GM21381 (cell line): ENCODE data around the gene SGSM2.

ENCODE experiments used
- ATAC-seq: cut with Tn5 transposase; IDR thresholded peaks from one replicate; pipeline ENCODE4 v1.9.1; 2021; ENCODE audit warnings: mild to moderate bottlenecking, moderate library complexity; ENCODE audit not compliant: unreplicated experiment

The SGSM2 gene

DNA sequence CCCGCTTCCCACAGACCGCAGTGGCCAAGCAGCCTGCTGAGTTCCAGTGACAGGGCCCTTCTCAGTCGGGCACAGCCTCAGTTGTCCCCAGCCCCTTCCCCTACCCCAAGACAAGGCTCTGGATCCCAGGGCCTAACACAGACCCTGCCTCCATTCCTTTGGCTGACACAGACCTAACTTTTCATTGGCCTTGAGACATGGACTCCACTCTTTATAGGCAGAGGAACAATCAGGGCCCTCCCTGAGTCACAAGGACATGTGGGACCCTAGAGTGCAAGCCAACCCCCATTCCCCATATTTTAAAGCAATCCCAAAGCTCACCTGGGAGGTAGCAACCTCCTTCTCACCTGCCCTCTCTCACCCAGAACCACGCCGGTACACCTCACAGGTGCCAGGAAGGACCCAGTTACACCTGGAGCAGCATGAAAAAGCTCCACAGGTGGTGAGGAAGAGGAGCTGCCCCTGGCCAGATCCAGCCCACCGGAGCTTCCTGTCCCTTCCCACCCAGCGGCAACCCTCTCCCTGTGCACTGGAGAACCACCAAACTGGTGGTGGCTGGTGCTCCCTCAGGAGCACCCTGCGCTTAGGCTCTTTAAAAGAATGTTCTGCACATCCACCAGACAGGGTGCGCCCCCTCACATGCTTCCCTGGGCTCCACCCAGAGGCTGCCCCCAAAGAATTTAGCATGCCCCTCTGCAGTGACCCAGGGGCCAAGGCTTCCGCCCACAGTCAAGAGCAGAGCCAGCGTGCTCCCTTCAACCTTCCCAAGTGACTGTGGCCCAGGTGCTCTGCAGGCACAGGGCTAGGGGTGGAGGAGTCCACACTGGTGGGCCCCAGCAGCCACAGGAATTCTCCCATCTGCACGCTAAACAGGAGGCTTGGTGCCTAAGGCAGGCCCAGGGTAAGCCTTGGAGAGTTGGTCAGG is 60.2 kb downstream of the SGSM2 start:
- ATAC-seq: no peak

DNA sequence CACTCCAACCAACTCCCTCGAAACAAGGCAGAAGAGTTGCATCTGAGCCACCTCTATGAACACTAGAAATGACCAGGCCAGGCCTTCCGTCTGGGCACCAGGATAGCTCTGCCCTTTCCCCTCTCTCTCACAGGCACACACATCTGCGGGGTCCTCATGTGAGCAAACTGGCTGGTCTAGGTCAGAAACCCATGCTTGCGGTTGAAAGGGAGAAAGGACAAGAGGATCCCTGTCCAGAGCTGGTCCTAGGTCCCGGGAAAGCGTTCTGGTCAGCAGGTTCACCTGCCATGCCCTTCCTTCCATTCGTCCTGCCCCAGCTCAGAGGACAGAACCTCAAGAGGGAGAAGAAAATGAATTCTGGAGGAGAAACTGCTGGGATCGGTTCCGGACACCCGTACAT is 60.9 kb downstream of the SGSM2 start:
- ATAC-seq: no peak

DNA sequence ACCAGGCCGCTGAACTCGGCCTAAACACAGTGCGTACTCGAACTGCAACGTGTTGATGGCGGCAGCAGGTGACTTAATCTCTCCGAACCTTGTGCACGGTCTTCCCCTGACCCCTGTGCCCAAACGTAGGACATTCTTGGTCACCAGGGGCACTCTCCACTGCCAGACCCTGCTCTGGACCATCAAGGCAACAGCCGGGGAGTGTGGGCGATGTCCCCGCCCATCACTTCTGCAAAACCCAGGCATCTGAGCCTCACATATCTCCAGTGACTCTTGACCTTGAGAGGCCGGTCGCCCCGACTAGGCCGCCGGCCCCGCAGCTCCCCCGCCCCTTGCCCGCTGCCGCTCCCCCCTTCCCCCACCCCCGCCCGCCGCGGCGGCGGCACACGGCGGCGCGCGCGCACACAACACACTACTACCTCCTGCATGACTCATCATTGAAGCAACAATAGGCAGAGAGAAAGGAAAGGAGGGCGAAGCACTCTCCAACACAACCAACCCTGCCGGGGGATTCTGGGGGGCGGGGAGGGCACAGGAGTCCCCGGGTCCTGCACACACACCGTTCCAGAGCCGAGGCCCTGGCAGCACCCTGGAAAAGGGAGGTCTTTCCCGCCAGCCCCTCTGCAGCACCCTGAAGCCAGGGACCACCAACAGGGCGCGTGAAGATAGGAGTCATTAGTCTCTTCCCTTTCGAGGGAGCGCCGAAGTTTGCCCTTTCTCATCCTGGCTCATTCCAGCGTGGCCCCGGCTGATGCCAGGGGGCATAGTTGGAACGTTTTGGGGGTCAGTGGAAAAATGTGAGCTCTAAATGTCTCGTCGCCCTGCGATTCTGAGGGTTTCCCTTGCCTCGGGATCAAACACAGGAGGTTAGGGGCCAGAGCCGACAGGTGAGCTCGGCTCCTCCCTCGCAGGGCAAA is 61.6 kb downstream of the SGSM2 start:
- no peak for ATAC-seq

DNA sequence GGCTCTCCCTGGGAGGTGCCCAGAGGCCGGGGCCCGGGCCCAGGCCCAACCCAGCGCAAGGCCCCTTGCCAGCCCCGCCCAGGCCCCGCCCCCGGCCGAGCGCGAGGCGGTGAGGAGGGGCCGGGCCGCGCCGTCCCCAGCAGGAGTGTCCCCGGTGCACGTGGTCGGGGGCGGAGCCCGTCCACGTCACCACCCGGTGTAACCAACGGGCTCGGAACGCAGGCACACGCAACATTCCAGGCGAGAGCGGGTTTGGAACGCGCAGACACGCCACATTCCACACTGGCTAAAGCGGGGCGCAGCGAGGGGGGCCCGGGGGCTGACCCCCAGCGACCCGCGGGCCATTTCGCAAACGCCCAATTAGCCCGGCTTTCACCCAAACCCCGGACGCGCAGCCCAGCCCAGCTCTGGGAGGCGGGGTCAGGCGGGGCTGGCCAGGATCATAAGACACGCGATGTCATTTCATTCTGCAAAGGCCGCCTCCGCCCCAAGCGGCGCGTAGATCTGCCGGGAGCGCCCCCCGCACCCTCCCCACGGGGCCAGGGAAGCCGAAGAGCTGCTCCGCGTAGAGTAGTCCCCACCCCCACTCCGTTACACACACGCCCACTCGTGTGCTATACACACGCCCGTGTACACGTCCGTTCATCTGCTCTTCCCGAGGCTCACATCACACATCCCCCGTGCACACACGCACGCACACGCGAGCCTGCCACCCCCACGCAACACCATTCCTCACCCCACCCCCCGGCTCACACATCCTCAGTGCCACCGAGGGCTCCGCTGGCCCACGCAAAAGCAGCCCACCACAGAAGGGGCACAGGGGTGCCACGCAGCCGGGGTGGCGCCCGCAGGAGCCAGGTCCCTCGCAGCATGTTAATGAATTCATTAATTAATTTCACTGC is 62.5 kb downstream of the SGSM2 start:
- ATAC-seq: peak; percentile 39

DNA sequence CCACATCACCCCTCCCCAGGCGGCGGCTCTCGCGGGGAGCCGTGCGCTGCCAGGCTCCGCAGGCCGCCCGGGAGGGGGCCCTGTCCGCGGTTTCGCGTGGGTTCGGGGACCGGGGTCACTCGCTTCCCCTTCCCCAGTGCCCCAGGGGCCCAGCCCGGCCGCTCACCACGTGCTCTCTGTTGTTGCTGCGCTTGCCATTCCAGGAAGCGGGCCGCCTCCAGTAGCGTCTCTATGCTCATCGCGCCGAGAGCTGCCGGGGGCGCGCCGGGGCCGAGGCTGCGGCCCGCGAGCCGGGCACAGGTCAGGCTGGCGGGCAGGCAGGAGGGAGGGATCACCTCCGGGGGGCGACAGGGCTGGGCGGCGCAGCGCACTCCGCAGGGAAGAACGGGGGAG is 63.2 kb downstream of the SGSM2 start:
- no peak for ATAC-seq

DNA sequence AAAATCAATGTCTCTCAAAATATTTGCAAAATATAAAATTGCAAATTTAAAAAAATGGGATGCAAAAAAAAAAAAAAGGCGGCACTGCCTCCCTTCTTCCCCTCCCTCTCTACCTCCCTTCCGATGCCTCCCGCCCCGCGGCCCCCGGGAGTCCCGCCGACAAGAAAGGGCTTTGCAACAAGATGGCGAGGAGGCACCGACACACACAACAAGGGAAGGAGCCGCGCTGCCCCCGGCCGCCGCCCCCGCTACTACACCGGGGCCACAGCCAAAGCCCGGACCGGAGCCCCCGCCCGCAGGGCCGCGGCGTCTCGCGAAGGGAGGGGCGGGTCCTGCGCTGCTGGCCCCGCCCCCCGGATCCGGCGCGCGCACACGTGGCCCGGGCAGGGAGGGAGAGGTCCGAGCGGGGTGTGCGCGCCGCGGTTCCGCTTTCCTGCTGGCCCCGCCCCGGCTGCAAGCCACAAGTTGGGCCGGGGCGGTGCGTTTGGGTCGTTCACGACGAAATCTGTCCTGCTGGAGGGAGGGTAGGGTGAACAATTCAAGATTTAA is 63.6 kb downstream of the SGSM2 start, which contains the start of gene MNT:
TSS of gene MNT (minus strand) at position 184 of the 549 bp plus-strand sequence. CDS start 348 bp downstream, outside the sequence.
- ATAC-seq: peak; percentile 31

DNA sequence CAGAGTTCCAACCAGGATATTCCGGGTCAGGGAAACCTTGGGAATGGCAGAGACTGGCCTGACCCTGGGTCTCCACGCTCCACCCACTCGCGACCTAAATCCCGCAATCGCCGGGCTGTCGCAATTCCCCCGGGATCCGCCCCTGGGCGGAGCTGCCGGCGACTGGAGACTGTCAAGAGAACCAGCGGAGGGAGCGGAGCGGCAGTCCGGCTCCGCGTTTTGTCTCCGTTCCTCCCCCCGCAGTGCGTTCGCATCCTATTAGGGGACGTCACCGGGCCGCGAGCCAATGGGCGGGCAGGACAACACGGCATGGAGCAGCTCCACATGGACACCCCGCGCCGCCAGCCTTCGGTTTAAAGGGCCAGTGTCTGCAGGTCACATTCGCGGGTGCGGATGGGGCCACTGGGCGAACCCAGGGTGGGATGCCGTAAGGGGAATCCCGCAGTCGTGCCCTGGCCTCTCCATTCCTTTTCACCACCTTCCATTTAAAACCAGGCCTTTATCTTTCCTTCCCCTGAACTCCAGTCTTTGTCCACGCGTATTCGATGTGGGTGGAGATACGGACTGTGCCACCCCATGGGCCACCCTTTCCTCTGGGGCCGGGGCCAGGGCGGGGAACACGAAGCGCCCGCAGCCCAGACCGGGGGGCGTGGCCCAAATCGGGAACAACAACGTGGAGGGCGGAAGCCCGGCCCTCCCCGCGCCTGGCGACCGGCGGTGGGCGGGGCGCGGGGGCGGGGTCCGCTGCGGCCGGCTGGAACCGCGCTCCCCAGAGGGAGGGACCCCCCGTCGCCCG is 64.3 kb downstream of the SGSM2 start:
- ATAC-seq: peak; percentile 45

DNA sequence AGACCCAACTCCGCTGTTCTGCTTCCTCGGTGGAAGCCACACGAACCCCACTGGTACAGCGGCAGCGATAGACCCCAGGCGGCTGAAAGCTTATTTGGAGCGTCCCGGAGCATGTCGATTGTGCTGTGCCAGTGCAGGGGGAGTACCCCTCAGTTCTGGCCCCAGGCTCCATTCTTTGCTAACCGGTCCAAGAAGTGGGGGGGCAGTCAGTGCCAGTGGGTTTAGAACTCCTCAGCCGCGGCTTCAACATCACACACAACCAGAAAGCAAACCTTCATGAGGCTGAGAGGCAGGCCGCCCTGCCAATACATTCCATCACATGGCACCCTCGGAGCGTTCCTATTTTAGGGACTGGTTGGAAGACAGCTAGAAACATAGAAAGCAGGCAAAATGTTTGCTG is 65.2 kb downstream of the SGSM2 start:
- ATAC-seq: no peak

DNA sequence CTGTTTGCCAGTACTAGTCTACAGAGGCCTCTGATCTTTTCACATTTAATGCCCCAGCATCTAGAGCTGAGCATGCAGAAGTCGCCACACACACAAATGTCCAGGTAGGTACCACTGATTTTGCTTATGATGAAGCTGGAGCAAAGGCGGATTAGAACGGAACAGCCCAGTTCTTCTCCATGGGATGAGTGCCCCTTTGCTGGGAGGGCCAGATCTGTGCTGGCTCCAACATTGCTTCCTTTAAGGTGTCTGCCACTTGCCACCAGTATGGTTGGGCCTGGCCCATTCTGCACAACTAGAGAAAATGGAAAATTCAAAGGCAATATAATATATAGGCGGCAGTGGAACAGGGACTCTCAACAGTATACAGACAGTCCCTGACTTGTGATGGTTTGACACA is 65.7 kb downstream of the SGSM2 start:
- ATAC-seq: no peak

DNA sequence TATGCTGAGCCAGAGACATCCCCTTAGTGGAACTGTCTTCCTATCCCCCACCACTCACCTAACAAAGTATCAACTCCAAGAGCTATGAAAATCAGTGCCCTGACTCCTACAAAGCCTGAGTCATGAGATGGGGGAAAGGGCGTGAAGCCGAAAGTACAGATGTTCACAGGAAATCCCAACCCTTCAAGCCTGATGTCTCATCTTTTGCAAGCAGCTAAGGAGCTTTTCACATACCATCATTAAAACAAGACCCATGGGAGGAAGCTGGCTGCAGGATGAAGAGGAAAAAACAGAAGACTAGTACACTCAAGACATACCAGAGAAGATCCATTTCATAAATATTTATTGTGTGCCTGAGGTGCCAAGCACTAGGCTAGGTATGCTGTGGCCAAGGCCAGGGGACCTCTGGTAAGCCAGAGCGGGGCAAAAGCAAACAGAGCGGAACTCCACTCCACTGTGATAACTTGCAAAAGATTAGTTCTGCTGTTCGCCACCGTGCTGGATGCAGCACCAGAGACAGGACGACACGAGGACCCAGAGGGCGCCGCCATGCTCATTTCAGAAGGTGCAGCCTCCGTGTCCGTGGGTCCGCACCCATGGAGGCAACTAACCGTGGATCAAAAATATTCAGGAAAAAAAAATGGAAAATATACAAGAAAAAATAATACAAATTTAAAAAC is 68.1 kb downstream of the SGSM2 start:
- ATAC-seq: no peak

DNA sequence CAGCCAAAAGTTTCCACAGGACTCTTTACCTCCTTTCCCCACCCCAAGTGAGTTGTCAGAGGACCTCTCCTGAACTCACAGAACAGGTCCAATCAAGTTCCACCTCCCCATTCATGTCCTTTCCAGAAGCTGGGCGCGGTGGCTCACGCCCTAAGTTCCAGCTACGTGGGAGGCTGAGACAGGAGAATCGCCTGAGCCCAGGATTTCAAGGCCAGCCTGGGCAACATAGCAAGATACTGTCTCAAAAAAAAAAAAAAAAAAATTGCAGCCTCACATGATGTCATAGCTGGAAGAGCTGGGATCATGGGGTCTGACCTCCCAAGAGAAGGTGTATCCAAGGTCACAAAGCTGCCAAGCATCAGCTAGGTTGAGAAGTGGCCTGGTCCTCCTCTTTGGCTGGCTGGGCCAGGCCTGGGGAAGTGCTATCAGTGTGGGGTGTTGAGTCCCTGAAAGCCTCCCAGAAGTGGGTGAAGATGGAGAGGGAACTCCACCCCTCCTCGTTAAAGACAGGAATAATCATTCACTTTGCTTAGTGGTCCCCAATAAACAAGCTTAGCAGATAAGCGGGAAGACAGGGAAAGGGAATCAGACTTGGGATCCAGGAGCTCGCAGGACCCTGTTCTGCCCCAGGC is 69.1 kb downstream of the SGSM2 start:
- no peak for ATAC-seq

DNA sequence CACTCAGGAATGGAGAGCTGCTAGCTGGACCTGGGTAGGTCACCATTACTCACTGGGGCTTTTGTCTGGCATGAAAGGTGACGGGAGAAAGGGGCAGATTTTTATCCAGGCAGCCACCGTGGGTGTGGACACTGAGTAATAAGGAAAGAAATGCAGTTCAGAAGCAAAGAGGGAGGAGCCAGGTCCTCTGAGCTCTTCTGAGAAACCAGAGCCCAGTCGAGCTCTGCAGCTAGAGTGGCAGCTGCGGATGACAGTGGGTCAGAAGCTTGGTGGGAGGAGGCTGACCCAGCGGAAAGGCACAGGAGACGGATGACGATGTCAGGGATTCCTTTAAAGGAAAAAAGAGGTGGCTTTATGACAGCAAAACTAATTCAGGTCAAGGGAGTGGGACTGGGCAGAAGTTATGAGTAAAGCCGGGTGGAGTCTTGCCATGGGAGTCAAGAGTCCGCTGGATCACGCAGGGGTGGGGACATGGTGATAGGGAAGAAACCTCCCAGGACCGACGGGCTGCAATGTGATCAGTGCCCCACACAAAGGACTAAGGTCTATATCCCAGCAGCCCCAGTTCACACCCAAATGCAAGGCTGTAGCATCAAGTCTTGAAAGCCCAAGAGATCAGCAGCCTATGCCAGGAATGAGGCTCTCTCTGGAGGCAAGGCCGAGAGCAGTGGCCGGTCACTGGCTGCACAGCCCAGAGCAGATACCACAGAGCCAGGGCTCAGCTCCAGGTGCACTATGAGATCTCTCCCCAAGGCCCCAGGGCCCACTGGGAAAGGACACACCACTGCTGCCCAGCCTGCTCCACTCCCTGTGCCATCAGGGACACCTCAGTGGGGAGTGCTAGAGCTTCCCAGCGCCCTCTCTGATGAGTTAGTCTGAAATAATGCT is 69.8 kb downstream of the SGSM2 start:
- ATAC-seq: no peak

DNA sequence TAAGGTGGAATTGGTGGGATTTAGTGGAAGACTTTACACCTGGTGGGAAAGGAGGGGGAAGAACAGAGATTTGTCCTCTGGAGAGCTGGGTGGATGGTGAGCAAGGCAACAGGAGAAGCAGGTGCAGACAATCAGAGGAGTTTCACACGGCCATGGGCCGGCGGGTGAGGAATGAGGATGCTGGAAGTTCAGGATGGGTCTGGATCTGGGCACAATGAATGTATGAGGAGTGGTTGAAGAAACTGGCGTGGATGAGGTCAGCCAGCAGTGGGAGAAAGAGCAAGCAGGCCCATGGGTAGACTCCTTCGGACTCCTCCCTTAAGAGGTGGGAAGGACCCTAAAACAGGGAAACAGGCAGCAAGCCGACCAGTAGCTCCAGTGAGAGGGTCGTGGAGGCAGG is 73.7 kb downstream of the SGSM2 start:
- no peak for ATAC-seq

DNA sequence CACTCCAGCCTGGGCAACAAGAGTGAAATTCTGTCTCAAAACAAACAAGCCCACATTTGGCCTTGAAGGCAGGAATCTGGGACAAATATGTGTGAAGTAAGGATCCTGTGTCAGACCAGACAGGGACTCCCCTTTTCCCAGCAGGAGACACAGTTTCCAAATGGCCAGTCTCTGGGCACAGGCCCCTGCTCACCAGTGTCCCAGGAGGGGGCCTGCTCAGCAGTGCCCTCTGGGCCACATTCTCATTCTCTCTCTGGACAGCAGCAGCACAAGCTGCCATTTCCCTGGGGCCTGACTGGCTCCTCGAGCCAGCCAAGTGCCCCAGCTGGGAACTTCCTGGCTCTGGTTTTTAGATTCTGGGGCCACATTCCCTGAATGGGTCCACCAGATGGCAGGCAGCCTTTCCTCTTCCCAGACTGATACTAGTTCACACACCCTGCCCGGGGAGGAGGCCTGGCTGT is 75.3 kb downstream of the SGSM2 start:
- ATAC-seq: no peak

DNA sequence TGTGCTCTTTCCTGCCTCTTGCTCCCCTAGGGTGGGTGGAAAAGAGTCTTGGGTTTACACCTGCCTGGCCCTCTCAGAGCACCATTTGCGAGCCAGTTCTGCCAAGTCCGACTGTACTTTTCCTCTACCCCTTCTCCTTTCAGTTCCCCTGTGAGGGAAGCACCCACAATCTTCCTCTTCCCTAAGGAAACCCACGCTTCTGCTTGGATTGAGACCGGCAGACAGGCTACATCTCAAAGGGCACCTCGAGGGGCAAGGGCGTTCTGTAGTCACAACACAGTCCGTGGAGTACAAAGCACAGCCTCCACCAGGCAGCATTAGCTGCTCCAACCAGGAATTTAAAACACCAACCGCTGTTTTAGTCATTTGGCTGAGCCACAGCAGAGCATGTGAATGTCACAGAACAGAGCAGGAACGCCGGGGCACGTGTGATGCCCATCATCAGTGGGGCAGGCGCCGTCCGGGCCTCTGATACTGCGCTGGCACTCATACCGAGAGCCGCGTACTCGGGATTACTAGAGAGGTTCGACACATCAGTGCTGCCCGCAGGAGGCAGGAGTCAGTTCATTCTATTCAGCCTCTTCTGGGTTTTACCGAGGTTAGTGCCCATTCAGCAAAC is 77.3 kb downstream of the SGSM2 start:
- ATAC-seq: no peak

DNA sequence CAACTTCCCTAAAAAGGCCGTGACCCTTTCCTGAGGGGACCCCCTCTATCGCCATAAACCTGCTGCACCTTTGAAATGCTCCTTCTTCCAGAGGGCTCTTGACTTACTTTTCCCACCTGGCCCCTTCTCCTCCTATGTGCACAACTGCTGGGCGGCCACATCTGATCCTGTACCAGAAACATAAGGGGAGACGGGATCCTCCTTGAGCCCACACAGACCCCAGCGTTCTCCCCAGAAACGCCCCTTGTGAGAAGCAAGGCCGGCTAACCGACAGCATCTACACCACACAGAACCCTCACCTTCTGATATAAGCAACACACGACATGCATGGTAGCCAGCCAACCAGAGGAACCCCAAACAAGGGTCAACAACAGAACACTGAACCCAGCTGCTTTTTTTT is 77.8 kb downstream of the SGSM2 start:
- ATAC-seq: no peak
